Measurements from ENCODE around the gene TGM2.

DNA sequence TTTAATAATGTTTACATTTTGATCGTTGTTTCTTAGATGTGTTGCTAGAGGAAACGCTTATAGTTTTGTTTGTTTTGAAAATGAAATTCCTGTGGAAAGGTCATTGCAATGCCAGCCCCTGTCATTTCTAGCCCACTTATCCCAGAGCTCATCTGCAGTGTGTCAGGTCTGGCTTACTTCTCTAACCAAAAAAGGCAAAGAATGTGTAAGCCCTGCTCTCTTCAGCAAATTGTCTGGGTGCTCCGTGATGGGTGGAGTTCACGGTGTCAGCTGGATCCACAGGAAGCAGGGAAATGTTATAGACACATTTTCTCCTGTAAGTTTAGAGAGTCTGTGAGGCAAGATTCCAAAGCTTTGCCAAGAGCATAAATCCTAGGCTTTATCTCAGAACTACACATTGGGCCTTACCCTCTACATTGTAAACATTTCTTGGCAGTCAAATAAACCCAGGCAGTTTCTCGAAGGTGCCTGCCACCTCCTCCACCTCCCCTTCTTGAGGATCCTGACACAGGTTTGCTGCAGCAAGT is 80.6 kb downstream of the TGM2 start:
- TF ChIP-seq POLR2AphosphoS5 (IDR thresholded peaks at IDR 0.05; ENCODE audit: insufficient read depth in 1 of 2, low read depth in 1 of 2) (no peak), POLR2A (IDR thresholded peaks at IDR 0.05) (no peak)
- TF ChIP-seq, protein P1, sequence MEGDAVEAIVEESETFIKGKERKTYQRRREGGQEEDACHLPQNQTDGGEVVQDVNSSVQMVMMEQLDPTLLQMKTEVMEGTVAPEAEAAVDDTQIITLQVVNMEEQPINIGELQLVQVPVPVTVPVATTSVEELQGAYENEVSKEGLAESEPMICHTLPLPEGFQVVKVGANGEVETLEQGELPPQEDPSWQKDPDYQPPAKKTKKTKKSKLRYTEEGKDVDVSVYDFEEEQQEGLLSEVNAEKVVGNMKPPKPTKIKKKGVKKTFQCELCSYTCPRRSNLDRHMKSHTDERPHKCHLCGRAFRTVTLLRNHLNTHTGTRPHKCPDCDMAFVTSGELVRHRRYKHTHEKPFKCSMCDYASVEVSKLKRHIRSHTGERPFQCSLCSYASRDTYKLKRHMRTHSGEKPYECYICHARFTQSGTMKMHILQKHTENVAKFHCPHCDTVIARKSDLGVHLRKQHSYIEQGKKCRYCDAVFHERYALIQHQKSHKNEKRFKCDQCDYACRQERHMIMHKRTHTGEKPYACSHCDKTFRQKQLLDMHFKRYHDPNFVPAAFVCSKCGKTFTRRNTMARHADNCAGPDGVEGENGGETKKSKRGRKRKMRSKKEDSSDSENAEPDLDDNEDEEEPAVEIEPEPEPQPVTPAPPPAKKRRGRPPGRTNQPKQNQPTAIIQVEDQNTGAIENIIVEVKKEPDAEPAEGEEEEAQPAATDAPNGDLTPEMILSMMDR (IDR thresholded peaks at IDR 0.05) = no peak
